GM12892 (cell line): ENCODE measurements around the gene BMPR1A.
A peak's percentile ranks its signal among the peaks of the same experiment; 100 is the strongest.
"Not testable (repeated sequence)": the region's sequence is repeated elsewhere in the genome, so short reads cannot be mapped to it uniquely, and the experiment has no call there.

Source experiments
- DNase-seq: peaks from one replicate; pipeline ENCODE4 v3.0.0; 2011; ENCODE audit not compliant: insufficient read length
- FAIRE-seq: peaks from 2 replicates; lab custom pipeline; 2011; peaks lifted over from hg19 to GRCh38; lab: Jason Lieb, UNC
- POLR2A ChIP-seq: IDR thresholded peaks from 2 replicates; pipeline ENCODE4 v1.6.1; 2011; ENCODE audit warnings: low read depth, low read length, control low read depth
- POLR2AphosphoS5 ChIP-seq: IDR thresholded peaks from 2 replicates; pipeline ENCODE4 v1.6.1; 2011; ENCODE audit warnings: low read depth, low read length, control low read depth
- TAF1 ChIP-seq: IDR thresholded peaks from 2 replicates; pipeline ENCODE4 v1.6.1; 2011; ENCODE audit warnings: low read depth, mild to moderate bottlenecking, control low read depth, low read length, borderline replicate concordance

Gene BMPR1A

GRCh38 chr10:86969421-86970041 is 213.1 kb downstream of the BMPR1A start:
- FAIRE-seq (no peak), DNase-seq (no peak)
- TF ChIP-seq POLR2A (no peak), POLR2AphosphoS5 (no peak), TAF1 (no peak)

- no peak for DNase-seq
- TF ChIP-seq POLR2A: no peak
- TF ChIP-seq POLR2AphosphoS5: no peak
- no peak for TF ChIP-seq TAF1
- FAIRE-seq: peak; percentile 68
Measured at GRCh38 chr10:86970162-86970981, 214.0 kb downstream of the BMPR1A start.

GRCh38 chr10:86970982-86971231 is 214.5 kb downstream of the BMPR1A start:
- FAIRE-seq: peak; percentile 24
- TF ChIP-seq POLR2A (peak; percentile 69; the same call in 1 of the 2 replicates), TAF1 (peak; percentile 10; the same call in 1 of the 2 replicates), POLR2AphosphoS5 (peak; percentile 63; the same call in 1 of the 2 replicates)
- DNase-seq: no peak

DNA sequence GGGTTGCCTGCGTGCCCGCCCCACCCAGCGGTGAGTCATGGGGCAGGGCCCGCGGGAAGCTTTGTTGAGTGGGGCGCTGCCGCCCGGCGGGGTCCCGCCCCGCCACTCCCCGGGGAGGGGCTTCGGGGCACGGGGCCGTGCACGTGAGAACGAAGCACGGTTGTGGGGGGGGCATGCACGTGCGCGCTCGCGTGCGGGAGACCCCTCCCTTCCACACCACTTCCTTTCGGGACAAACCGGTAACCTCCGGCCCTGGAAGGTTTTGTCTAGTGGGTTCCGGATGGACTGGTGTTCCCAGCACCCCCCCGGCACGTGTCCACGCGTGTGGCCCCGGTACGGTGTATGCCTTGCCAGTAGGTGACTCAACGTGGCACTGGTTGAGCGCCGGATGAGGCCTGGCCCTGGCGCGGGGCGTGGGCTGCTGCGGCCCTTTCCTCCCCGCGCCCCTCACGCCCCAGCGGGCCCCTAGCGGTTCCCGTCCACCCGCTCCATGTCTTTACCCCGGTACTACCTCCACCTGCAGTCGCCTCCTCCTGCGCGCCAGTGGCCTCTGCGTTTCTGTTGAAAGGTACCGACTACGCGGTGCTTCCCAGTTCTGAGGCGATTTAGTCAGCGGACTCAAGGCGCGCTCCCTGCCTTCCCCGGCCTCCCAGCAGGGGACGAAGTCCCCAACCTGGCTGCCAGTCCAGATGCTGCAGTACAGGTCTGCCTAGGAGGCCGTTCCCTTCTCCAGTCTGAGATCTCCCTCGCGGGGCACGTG is 215.0 kb downstream of the BMPR1A start:
- peak; percentile 86 for DNase-seq
- peak; percentile 93 for FAIRE-seq
- 0 out of 2 replicates have a peak, but pooled peaks have one; percentile 3 for TF ChIP-seq TAF1
- peak; percentile 7; the same call in 1 of the 2 replicates for TF ChIP-seq POLR2A
- no peak for TF ChIP-seq POLR2AphosphoS5

DNA sequence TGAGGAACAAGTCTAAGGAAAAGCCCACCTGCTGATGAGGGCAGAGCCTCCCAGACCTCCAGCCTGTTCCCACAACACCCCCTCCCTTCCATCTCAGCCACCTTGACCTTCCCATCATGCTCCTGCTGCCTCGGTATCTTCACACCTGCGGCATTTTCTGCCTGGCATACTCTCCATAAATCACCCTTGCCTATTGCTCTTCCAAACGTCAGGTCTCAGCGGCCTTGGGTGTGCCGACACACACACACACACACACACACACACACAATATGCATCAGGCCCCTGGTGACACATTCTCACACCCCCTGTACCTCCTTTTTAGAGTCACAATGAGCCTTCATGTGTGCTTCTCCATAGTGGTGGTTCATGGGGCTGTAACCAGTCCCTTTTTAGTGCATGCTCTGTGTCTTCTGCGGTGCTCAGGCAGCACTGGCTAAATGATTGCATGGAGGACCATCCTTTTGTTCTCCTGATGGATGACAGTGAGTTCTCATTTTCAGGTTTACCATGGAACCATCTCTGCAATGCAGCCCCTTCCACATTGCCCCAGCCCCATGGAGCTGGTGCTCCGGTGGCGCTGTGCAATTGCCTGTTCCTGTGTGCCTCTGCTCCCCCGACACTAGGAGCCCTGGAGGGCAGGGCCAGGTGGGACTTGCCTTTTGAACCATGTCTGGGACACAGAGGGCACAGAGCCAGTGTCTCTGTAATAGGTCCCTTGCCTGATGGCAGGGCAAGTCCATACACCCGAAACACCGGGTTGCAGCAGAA is 216.4 kb downstream of the BMPR1A start:
- no peak for TF ChIP-seq POLR2A
- no peak for TF ChIP-seq POLR2AphosphoS5
- TF ChIP-seq TAF1: no peak
- FAIRE-seq: no peak
- DNase-seq: no peak

DNA sequence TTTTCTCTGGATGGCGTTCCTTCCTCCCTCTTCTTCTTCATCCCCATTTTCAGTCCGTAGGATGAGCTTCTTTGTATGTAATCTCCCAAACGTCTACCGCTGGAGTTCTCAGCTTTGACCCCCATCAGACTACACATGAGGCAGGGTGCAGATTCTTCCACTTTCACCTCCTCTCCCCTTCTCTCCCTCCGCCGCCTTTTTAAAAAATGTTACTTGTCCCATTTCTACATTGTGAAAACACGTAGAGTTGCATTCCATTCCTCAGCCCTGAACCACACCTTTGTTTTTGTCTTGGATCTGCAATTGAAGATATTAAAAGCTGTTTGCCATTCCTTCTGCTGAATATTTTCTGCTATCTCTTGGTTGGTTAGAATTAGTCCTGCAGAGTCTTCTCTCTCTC is 218.1 kb downstream of the BMPR1A start:
- no peak for TF ChIP-seq POLR2A
- TF ChIP-seq POLR2AphosphoS5: no peak
- no peak for TF ChIP-seq TAF1
- no peak for FAIRE-seq
- no peak for DNase-seq

GRCh38 chr10:86976362-86977056 is 220.1 kb downstream of the BMPR1A start:
- TF ChIP-seq TAF1 (no peak), POLR2A (no peak), POLR2AphosphoS5 (no peak)
- FAIRE-seq (no peak), DNase-seq (no peak)

DNA sequence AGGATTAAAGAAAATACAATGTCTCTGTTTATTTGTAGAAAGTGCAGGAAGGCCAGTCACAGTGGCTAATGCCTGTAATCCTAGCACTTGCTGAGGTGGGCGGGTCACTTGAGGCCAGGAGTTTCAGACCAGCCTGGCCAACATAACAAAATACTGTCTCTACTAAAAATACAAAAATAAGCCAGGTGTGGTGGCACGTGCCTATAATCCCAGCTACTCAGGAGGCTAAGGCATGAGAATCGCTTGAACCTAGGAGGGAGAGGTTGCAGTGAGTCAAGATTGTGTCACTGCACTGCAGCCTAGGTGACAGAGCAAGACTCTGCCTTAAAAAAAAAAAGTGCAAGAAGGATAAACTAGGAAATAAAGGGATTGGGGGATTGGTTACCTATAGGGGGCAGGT is 222.0 kb downstream of the BMPR1A start:
- DNase-seq, FAIRE-seq: not testable (repeated sequence)

DNA sequence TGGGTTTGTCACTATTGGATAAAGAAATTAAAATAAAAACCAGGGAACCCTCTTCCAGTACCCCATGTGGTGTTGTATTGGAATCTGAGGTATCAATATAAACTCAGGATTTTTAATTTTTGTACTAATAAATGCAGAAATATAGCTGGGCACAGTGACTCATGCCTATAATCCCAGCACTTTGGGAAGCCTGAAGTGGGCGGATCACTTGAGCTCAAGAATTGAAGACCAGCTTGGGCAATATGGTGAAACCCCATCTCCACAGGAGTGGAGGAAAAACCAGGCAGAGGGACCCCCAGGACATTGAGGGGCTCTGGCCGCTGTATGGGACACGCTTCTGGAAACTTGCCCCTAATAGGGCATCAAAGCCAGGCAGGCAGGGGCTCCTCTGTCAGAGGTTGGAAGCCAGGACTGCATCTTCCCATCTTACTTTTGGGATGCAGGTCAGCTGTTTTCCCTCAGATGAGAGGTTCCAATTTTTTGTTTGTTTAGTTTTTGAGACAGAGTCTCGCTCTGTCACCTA is 222.9 kb downstream of the BMPR1A start:
- FAIRE-seq (no peak), DNase-seq (no peak)
- no peak for TF ChIP-seq POLR2AphosphoS5
- TF ChIP-seq POLR2A: no peak
- no peak for TF ChIP-seq TAF1

GRCh38 chr10:86979977-86980448 is 223.6 kb downstream of the BMPR1A start:
- no peak for DNase-seq
- no peak for TF ChIP-seq POLR2AphosphoS5
- TF ChIP-seq POLR2A: no peak
- FAIRE-seq: no peak

GRCh38 chr10:86981020-86981419 is 224.6 kb downstream of the BMPR1A start:
- not testable (repeated sequence) for DNase-seq, FAIRE-seq
